Vagina (tissue), 2 donors: ENCODE measurements around the gene AGPAT4.

Experiments used
- CTCF ChIP-seq, 3 experiments: fragments of 450-650 bp in 2 of 3; fragments of 200-600 bp in 1 of 3; sonication (generic) in 1 of 3; IDR thresholded peaks; one replicate each; pipeline ENCODE4 v1.5.1; 2017 to 2019; ENCODE audit warnings: antibody characterized with exemption in 3 of 3, mild to moderate bottlenecking in 2 of 3, moderate library complexity in 2 of 3
- POLR2A ChIP-seq, 2 donors: fragments of 450-650 bp; IDR thresholded peaks; one replicate each; pipeline ENCODE4 v1.6.1; 2017; ENCODE audit warnings: antibody characterized with exemption in 2 of 2, mild to moderate bottlenecking in 2 of 2, moderate library complexity in 2 of 2
- POLR2AphosphoS5 ChIP-seq, 2 donors: sonication (generic); formaldehyde crosslinking; IDR thresholded peaks; one replicate each; pipeline ENCODE4 v1.9.0; 2017; ENCODE audit warnings: antibody characterized with exemption in 2 of 2, mild to moderate bottlenecking in 2 of 2, low read depth in 1 of 2; ENCODE audit not compliant: insufficient read depth in 1 of 2

GRCh38 chr6:161108916-161109315 lies 164.9 kb downstream of the AGPAT4 start:
- TF ChIP-seq POLR2A (IDR thresholded peaks at IDR 0.05) (no peak), CTCF (IDR thresholded peaks at IDR 0.05) (no peak), POLR2AphosphoS5 (IDR thresholded peaks at IDR 0.05; ENCODE audit: insufficient read depth in 1 of 2, low read depth in 1 of 2) (no peak)
